ENCODE measurements around the gene ADARB2.

DNA sequence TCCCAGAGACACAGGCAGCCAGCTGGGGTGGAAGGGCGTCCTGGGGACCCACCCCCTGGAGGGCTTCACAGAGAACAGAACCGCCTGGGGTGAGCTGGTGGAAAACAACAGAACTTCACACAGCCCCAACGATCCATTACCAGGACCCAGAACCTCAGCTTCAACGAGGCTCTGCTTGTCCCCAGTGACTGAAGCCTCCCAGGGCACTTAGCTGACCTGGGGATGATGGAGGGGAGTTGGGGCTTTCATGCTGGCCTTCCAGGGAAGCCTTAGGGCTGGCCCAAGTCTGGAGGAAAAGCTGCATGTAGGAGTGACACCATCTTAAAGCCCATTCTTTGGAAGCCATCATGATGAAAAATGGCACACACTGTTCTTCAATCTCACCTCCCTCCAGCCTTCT lies 381.0 kb downstream of the ADARB2 start:
- no peak for TF ChIP-seq POLR2AphosphoS5 (IDR thresholded peaks at IDR 0.05; ENCODE audit: low read depth, low read length)
- TF ChIP-seq TAF1 (IDR thresholded peaks at IDR 0.05; ENCODE audit: borderline replicate concordance, insufficient read depth, low read length) = no peak
- TF ChIP-seq, protein P1, sequence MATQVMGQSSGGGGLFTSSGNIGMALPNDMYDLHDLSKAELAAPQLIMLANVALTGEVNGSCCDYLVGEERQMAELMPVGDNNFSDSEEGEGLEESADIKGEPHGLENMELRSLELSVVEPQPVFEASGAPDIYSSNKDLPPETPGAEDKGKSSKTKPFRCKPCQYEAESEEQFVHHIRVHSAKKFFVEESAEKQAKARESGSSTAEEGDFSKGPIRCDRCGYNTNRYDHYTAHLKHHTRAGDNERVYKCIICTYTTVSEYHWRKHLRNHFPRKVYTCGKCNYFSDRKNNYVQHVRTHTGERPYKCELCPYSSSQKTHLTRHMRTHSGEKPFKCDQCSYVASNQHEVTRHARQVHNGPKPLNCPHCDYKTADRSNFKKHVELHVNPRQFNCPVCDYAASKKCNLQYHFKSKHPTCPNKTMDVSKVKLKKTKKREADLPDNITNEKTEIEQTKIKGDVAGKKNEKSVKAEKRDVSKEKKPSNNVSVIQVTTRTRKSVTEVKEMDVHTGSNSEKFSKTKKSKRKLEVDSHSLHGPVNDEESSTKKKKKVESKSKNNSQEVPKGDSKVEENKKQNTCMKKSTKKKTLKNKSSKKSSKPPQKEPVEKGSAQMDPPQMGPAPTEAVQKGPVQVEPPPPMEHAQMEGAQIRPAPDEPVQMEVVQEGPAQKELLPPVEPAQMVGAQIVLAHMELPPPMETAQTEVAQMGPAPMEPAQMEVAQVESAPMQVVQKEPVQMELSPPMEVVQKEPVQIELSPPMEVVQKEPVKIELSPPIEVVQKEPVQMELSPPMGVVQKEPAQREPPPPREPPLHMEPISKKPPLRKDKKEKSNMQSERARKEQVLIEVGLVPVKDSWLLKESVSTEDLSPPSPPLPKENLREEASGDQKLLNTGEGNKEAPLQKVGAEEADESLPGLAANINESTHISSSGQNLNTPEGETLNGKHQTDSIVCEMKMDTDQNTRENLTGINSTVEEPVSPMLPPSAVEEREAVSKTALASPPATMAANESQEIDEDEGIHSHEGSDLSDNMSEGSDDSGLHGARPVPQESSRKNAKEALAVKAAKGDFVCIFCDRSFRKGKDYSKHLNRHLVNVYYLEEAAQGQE (IDR thresholded peaks at IDR 0.05; ENCODE audit: insufficient read depth in 1 of 2, low read depth in 2 of 2, low read length in 2 of 2) = no peak
